GM12892 (cell line): Measurements from ENCODE around the gene NXF1. TPM values are rescaled to one million over a fixed set of nuclear protein-coding genes. Genes with fewer than 3 reads are reported as not detected.
A peak's percentile ranks its signal among the peaks of the same experiment; 100 is the strongest.
"Not testable (repeated sequence)": the region's sequence is repeated elsewhere in the genome, so short reads cannot be mapped to it uniquely, and the experiment has no call there.

ENCODE experiments used
- DNase-seq: peaks from one replicate; pipeline ENCODE4 v3.0.0; 2011; ENCODE audit not compliant: insufficient read length
- FAIRE-seq: peaks from 2 replicates; lab custom pipeline; 2011; peaks lifted over from hg19 to GRCh38; lab: Jason Lieb, UNC
- POLR2A ChIP-seq: IDR thresholded peaks from 2 replicates; pipeline ENCODE4 v1.6.1; 2011; ENCODE audit warnings: low read depth, low read length, control low read depth
- POLR2AphosphoS5 ChIP-seq: IDR thresholded peaks from 2 replicates; pipeline ENCODE4 v1.6.1; 2011; ENCODE audit warnings: low read depth, low read length, control low read depth
- TAF1 ChIP-seq: IDR thresholded peaks from 2 replicates; pipeline ENCODE4 v1.6.1; 2011; ENCODE audit warnings: low read depth, mild to moderate bottlenecking, control low read depth, low read length, borderline replicate concordance
- polyA plus RNA-seq: library from polyadenylated mRNA; unstranded; fragments of >200 nt; gene quantifications from one replicate; pipeline ENCODE4 v1.2.1, GENCODE V29; 2012; ENCODE audit warnings: missing spikeins, inconsistent platforms; ENCODE audit not compliant: missing spikeins

The NXF1 gene
- polyA plus RNA-seq = 51.3 TPM

DNA sequence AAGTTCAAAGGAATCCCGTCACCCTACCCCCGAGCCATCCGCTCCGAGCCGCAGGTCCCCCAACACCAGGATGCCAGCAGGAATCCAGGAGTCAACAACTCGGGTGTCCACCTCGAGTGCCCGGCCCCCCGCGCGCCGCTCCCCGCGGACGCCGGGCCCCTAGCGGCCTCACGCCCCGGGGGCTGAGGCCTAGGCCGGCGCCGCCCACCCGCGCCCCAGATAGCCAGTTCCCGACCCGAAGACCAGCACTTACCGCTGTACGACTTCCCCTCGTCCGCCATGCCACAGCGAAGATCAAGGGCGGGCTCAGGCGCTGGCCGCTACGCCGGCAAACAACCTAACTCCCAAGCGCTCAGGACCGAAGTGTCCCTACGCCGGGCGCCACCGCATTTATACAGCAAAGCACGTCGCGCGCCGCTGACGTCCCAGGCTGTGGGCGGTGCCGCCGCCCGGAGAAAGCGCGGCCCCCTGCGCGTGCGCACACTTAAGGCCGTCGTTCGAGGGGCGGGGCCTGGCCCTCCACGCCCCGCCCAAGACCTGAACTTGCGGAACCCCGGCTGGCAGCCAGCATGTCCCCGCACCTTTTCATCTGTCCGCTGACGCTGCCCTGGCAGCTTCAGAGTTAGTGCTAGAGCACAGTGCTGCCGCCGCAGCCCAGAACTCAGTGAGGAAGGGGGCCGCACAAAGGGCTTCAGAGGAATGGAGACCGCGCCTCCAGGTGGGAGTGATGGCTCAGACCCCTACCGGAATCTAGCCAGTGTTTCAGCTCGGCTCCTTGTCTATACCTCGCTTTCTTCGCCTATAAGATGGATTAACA, at the start of gene NXF1:
NXF1 (minus strand) TSS at position 365 of the 817 bp plus-strand sequence; CDS start at position 281, 84 bp downstream.
- peak; percentile 100 for FAIRE-seq

GRCh38 chr11:62854013-62854824, 49.0 kb upstream of the NXF1 start:
- TF ChIP-seq TAF1 (no peak), POLR2A (0 out of 2 replicates have a peak, but pooled peaks have one; percentile 13)
- peak; percentile 30 for FAIRE-seq
- DNase-seq = no peak

More for the DNA sequence above, at the start of gene NXF1:
- peak; percentile 100 for TF ChIP-seq POLR2AphosphoS5
- peak; percentile 100 for TF ChIP-seq POLR2A
- peak; percentile 99 for TF ChIP-seq TAF1
- DNase-seq = peak; percentile 89

DNA sequence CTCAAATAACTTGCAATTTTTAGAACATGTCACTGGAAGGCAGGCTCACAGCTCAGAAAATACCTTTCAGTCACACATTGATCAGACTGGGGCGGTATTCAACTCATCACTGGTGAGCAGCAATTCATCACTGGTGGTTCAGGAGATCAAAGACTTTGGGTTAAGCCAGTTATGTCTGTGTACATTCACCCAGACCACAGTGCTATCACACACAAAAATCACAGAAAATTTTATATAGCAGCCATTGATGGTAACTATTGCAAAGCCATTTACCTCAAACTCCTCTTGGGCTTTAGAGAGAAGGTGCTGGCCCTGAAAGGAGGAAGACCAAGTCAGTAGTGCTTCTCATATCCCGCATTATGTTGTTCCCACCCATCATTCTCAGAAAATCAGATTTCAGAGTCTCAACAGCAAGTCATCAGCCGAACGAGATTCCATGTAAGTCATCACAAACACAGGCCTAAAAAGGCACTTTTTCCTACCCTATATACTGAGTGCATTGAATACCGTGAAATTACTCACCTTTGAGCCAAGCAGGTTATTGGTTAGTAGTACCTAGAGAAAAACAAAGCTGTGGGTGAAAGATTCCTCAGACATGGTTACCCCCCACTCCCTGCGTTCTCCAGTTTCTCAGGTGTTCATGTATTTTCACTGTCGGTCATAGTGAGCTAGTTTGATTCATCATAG, 48.2 kb upstream of the NXF1 start:
- DNase-seq = no peak
- peak; percentile 74 for FAIRE-seq
- peak; percentile 57 for TF ChIP-seq POLR2AphosphoS5
- no peak; the same call in 1 of the 2 replicates for TF ChIP-seq POLR2A
- TF ChIP-seq TAF1 = no peak

DNA sequence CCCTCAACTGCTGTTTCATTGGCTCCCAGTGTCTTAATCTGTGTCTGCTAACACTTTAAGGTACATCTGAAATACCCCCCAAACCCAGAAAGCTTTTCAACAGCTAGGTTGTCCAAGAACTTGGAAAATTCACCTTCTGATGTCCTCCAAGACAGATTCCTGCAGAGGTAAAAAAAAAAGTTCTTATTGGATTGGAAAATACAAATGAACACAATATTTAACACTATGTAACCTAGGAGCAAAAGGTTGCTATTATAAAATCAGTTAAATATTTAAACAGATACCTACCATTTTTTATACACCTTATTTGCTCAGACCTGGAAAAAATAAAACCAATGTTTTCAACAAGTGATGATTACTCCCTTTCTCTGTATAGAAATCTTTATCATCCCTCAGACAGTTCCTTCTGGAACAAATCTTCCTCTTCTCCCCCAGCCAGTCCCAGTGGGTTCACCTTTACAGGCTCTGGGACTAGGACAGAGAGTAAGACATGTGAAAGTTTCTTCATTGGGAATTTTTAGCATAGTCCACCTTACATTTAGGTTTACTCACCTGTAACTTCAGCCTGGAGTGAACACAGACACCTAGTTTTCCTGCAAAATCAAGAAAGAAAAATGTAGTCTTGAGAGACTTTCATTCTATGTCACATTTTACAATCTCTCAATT, 47.4 kb upstream of the NXF1 start:
- no peak for DNase-seq
- FAIRE-seq = no peak
- TF ChIP-seq TAF1 (no peak), POLR2AphosphoS5 (no peak; the same call in 1 of the 2 replicates), POLR2A (no peak)

GRCh38 chr11:62851807-62852522, 46.7 kb upstream of the NXF1 start:
- peak; percentile 37; the same call in 1 of the 2 replicates for TF ChIP-seq POLR2AphosphoS5
- TF ChIP-seq POLR2A = peak; percentile 5; the same call in 1 of the 2 replicates
- no peak for TF ChIP-seq TAF1
- FAIRE-seq (peak; percentile 21), DNase-seq (no peak)

DNA sequence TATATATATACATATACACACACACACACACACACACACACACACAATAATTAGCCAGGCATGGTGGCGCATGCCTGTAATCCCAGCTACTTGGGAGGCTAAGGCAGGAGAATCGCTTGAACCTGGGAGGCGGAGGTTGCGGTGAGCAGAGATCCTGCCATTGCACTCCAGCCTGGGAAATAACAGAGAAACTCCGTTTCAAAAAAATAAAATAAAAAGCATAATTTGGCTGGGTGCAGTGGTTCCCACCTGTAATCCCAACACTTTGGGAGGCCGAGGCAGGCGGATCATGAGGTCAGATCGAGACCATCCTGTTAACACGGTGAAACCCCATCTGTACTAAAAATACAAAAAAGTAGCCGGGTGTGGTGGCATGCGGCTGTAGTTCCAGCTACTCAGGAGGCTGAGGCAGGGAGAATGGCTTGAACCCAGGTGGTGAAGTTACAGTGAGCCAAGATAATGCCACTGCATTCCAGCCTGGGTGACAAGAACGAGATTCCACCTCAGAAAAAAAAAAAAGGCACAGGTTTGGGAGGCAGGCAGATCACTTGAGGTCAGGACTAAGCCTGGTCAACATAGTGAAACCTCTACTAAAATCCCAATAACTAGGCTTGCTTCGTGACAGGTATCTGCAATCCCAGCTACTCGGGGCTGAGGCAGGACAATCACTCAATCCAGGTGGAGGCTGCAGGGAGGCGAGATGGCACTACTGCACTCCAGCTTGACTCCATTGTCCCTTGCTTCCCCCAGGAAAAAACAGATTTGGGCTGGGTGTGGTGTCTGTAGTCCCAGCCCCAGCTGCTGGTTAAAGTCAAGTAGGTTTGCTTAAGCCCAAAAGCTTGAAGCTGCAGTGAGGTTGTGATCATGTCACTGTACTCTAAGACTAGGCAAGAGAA, 45.9 kb upstream of the NXF1 start:
- DNase-seq (no peak), FAIRE-seq (no peak)

GRCh38 chr11:62847767-62848314, 42.6 kb upstream of the NXF1 start:
- DNase-seq (no peak), FAIRE-seq (no peak)
- TF ChIP-seq TAF1 (no peak), POLR2A (no peak), POLR2AphosphoS5 (no peak)

More for the DNA sequence above, 45.9 kb upstream of the NXF1 start:
- TF ChIP-seq POLR2AphosphoS5 = peak; percentile 89
- no peak for TF ChIP-seq TAF1

DNA sequence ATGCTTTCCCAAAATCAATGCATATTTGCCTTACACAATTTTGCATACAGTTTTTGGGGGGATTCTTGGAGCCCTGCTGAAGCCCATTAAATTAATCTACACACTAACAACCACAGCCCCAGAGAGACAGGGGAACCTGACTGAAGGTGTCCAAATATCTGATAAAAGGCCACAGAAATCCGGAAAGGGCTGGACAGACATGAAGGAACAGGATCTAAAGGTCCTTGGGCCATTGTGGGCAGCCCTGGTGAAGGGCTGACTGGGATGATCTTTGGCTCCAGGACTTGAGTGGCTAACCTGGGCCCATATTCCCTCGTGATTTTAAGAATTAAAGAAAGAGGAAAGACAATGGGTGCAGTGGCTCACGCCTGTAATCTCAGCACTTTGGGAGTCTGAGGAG, 40.9 kb upstream of the NXF1 start:
- FAIRE-seq (no peak), DNase-seq (no peak)
- TF ChIP-seq POLR2AphosphoS5 (no peak), TAF1 (no peak), POLR2A (no peak)

DNA sequence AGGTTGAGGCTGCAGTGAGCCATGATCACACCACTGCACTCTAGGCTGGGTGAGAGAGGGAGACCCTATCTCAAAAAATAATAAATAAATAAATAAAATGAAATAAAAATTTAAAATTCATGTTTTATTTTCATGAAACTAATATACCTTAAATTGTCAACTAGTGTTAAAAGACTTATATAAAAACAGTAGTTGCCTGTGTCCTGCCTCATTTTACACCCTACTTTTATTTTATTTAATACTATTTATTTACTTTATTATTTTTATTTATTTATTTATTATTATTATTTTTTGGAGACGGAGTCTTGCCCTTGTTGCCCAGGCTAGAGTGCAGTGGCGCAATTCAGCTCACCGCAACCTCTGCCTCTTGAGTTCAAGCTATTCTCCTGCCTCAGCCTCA, 38.9 kb upstream of the NXF1 start:
- FAIRE-seq (no peak), DNase-seq (no peak)
- TF ChIP-seq POLR2AphosphoS5 (no peak), TAF1 (no peak), POLR2A (no peak)

DNA sequence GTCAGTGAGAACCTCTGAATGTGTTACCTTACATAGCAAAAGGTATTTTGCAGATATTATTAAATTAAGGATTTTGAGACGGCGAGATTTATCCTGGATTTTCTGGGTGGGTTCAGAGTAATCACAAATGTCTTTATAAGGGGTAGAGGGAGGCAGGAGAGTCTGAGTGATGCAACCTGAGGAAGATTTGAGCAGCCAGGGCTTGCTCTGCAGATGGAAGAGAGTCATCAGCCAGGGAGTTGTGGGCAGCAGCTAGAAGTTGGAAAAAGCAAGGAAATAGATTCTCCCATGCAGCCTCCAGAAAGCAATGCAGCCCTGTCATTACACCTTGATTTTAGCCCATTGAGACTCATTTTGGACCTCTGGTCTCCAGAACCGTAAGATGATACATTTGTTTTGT, 38.2 kb upstream of the NXF1 start:
- DNase-seq (no peak), FAIRE-seq (no peak)
- TF ChIP-seq POLR2A (no peak), TAF1 (no peak), POLR2AphosphoS5 (no peak)

DNA sequence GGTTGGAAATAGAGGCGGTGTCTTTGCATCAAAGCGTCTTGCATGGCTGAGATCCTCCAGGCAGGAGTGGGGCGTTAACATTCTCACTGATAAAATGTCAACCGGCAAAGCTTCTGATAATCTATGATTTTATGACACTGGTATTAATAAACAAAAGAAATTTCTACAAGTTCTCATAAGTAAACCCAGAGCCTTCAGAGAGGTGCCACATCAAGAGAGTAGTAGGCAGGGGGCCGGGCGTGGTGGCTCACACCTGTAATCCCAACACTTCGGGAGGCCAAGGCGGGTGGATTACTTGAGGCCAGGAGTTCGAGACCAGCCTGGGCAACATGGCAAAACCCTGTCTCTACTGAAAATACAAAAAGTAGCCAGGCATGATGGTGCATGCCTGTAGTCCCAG, 37.7 kb upstream of the NXF1 start:
- FAIRE-seq, DNase-seq: not testable (repeated sequence)
